HL-60 (cell line): Measurements from ENCODE around the gene CNTNAP2.

ENCODE experiments used
- DNase-seq, 2 experiments: peaks; one replicate each; pipeline ENCODE4 v3.0.0-alpha.2; 2010 to 2020; ENCODE audit warnings: low read depth in 1 of 2, low spot score in 1 of 2
- H3K27ac ChIP-seq: fragments of 250-450 bp; sonication (Bioruptor Pico); replicated peaks from 2 replicates; pipeline ENCODE4 v1.5.1; 2020; ENCODE audit warnings: mild to moderate bottlenecking, moderate library complexity
- H3K27me3 ChIP-seq: fragments of 250-450 bp; sonication (Bioruptor Pico); 2 replicates; pipeline ENCODE4 v1.5.1; 2021; ENCODE audit warnings: mild to moderate bottlenecking, moderate library complexity; ENCODE audit not compliant: insufficient read depth, poor library complexity, severe bottlenecking
- H3K4me3 ChIP-seq: replicated peaks from 2 replicates; pipeline ENCODE4 v1.5.1; 2011; ENCODE audit warnings: mild to moderate bottlenecking, control low read depth, low read length; ENCODE audit not compliant: insufficient read depth
- CTCF ChIP-seq: IDR thresholded peaks from one replicate; pipeline ENCODE4 v1.5.1; 2011; ENCODE audit warnings: low read length, control low read depth, inconsistent platforms; ENCODE audit not compliant: insufficient read depth
- GABPA ChIP-seq: IDR thresholded peaks from 2 replicates; pipeline ENCODE4 v1.6.1; 2012; ENCODE audit warnings: low read depth
- POLR2AphosphoS5 ChIP-seq: IDR thresholded peaks from 2 replicates; pipeline ENCODE4 v1.6.1; 2012; ENCODE audit warnings: low read depth
- SPI1 ChIP-seq: IDR thresholded peaks from 2 replicates; pipeline ENCODE4 v1.6.1; 2012; ENCODE audit warnings: low read depth, mild to moderate bottlenecking, borderline replicate concordance
- TF ChIP-seq, protein P1 (sequence below): IDR thresholded peaks from 2 replicates; pipeline ENCODE4 v1.6.1; 2012; ENCODE audit warnings: low read depth; ENCODE audit not compliant: insufficient replicate concordance

CNTNAP2 gene

DNA sequence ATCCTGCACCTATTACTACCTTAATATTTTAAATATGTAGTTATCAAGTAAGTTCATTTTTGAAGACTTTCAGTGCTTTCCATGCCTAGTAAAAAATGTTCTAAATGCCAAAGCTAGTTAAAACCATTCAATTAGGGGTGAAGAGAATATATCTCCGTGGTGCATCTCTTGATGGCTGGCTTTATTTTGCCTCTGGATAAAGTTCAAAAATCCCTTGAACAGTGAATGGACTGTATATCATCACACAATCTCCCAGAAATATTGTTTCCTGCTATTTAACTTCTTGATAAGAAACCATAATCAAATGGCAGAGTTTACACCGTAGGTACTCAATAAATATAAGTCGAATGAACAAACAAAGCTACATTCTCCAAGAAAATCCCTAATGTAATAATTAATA is 1360.9 kb downstream of the CNTNAP2 start:
- TF ChIP-seq GABPA (no peak), SPI1 (no peak), CTCF (no peak), POLR2AphosphoS5 (no peak)
- TF ChIP-seq, protein P1, sequence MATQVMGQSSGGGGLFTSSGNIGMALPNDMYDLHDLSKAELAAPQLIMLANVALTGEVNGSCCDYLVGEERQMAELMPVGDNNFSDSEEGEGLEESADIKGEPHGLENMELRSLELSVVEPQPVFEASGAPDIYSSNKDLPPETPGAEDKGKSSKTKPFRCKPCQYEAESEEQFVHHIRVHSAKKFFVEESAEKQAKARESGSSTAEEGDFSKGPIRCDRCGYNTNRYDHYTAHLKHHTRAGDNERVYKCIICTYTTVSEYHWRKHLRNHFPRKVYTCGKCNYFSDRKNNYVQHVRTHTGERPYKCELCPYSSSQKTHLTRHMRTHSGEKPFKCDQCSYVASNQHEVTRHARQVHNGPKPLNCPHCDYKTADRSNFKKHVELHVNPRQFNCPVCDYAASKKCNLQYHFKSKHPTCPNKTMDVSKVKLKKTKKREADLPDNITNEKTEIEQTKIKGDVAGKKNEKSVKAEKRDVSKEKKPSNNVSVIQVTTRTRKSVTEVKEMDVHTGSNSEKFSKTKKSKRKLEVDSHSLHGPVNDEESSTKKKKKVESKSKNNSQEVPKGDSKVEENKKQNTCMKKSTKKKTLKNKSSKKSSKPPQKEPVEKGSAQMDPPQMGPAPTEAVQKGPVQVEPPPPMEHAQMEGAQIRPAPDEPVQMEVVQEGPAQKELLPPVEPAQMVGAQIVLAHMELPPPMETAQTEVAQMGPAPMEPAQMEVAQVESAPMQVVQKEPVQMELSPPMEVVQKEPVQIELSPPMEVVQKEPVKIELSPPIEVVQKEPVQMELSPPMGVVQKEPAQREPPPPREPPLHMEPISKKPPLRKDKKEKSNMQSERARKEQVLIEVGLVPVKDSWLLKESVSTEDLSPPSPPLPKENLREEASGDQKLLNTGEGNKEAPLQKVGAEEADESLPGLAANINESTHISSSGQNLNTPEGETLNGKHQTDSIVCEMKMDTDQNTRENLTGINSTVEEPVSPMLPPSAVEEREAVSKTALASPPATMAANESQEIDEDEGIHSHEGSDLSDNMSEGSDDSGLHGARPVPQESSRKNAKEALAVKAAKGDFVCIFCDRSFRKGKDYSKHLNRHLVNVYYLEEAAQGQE: no peak
- Histone ChIP-seq H3K27me3 (no peaks in the 10 kb centered on the region), H3K27ac (no peak overlapping the region), H3K4me3 (no peak overlapping the region)
- no peak for DNase-seq

- no peak for TF ChIP-seq SPI1
- TF ChIP-seq GABPA: no peak
- TF ChIP-seq, protein P1: no peak
- no peak for TF ChIP-seq POLR2AphosphoS5
- TF ChIP-seq CTCF: no peak
- Histone ChIP-seq H3K4me3 (no peak overlapping the region), H3K27ac (no peak overlapping the region), H3K27me3 (no peaks in the 10 kb centered on the region)
- no peak for DNase-seq
Measured at GRCh38 chr7:147478796-147479195, 1362.2 kb downstream of the CNTNAP2 start.

GRCh38 chr7:147483634-147484292 is 1367.2 kb downstream of the CNTNAP2 start:
- TF ChIP-seq GABPA (no peak), CTCF (no peak), SPI1 (no peak), POLR2AphosphoS5 (no peak)
- TF ChIP-seq, protein P1: no peak
- no peak overlapping the region for H3K4me3 ChIP-seq
- H3K27me3 ChIP-seq: no peaks in the 10 kb centered on the region
- DNase-seq: no peak
- H3K27ac ChIP-seq: no peak overlapping the region
